Measurements from ENCODE around the gene PKIB. TPM values are rescaled to one million over a fixed set of nuclear protein-coding genes. Genes with fewer than 3 reads are reported as not detected.

The PKIB gene
- polyA plus RNA-seq, 1 donor (not counting 4 experiments of a cell fraction or from before 2014, with no cell fraction given), result 8.7 TPM

DNA sequence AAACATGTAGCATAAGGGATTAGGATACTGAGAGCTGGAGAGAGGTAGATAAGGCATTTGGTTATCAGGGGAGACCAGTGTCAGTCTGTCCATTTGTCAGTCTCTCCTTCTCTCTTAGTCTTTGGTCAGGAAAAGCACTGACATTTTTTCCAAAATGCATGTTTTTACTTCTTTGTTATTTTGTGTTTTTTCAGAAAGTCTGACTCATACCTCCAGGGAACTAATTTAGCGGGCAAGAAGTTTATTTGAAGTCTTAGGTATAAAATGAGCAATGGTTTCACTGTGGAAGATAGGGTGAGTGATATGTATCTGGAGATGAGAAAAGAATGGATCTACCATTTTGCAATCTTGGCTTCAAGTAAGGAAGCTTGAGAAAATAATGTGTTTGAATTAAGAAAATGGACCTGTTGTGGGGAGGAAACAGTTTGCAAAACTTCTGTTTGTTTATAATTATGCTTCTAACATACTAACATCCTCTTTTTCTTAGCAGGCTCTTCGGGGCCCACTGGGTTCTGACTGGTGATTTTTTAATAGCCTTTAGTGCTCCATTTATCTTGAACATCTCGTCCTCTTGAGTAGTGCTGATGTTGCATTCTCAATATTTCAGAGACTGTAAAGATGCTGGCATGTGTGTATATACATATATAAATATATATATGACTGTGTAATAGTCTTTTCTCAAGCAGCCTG is 102.4 kb downstream of the PKIB start:
- Histone ChIP-seq H3K27ac (ENCODE audit: control insufficient read depth, insufficient read depth, low read length) (no peak overlapping the region), H2AFZ (ENCODE audit: control insufficient read depth, low read length) (no peak overlapping the region), H4K20me1 (ENCODE audit: control insufficient read depth, extremely low read depth, insufficient read depth, low read length) (no peaks in the 10 kb centered on the region), H3K4me3 (ENCODE audit: control insufficient read depth in 2 of 3, extremely low read depth in 1 of 3, insufficient read depth in 2 of 3, low read depth in 1 of 3, low read length in 3 of 3) (no peak overlapping the region), H3K4me1 (ENCODE audit: control insufficient read depth, extremely low read depth, insufficient read depth, low read length) (peaks cover 2% of the 10 kb centered on the region), H3K27me3 (ENCODE audit: control insufficient read depth, extremely low read depth, insufficient read depth, low read length) (no peaks in the 10 kb centered on the region), H3K9me3 (ENCODE audit: control insufficient read depth, low read depth, low read length) (no peaks in the 10 kb centered on the region), H3K79me2 (ENCODE audit: control insufficient read depth, insufficient read depth, low read length) (no peaks in the 10 kb centered on the region), H3K9me1 (ENCODE audit: control insufficient read depth, extremely low read depth, insufficient read depth, low read length) (no peaks in the 10 kb centered on the region), H3K4me2 (ENCODE audit: control insufficient read depth, extremely low read depth, insufficient read depth, low read depth, low read length) (no peak overlapping the region), H3K9ac (ENCODE audit: control insufficient read depth, extremely low read depth, insufficient read depth, low read length) (no peak overlapping the region), H3K36me3 (ENCODE audit: control insufficient read depth in 2 of 2, extremely low read depth in 1 of 2, insufficient read depth in 2 of 2, low read length in 2 of 2) (no peaks in the 10 kb centered on the region)
- DNase-seq (ENCODE audit: low read depth, low spot score), result no peak
- dilution Hi-C loops (cut with MboI; ENCODE audit: extremely low pct_ligation_motif_present, low sequenced_read_pairs), result no loop called here
- TF ChIP-seq, protein P1, sequence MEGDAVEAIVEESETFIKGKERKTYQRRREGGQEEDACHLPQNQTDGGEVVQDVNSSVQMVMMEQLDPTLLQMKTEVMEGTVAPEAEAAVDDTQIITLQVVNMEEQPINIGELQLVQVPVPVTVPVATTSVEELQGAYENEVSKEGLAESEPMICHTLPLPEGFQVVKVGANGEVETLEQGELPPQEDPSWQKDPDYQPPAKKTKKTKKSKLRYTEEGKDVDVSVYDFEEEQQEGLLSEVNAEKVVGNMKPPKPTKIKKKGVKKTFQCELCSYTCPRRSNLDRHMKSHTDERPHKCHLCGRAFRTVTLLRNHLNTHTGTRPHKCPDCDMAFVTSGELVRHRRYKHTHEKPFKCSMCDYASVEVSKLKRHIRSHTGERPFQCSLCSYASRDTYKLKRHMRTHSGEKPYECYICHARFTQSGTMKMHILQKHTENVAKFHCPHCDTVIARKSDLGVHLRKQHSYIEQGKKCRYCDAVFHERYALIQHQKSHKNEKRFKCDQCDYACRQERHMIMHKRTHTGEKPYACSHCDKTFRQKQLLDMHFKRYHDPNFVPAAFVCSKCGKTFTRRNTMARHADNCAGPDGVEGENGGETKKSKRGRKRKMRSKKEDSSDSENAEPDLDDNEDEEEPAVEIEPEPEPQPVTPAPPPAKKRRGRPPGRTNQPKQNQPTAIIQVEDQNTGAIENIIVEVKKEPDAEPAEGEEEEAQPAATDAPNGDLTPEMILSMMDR (optimal IDR thresholded peaks at IDR 0.05 in 1 of 3, IDR thresholded peaks at IDR 0.05 in 1 of 3, conservative IDR thresholded peaks at IDR 0.05 in 1 of 3; ENCODE audit: extremely low read depth in 1 of 3, insufficient read depth in 2 of 3, low read length in 3 of 3), result no peak
- TF ChIP-seq EZH2 (IDR thresholded peaks at IDR 0.05; ENCODE audit: low read length), result no peak
- peak; percentile 56 for FAIRE-seq

DNA sequence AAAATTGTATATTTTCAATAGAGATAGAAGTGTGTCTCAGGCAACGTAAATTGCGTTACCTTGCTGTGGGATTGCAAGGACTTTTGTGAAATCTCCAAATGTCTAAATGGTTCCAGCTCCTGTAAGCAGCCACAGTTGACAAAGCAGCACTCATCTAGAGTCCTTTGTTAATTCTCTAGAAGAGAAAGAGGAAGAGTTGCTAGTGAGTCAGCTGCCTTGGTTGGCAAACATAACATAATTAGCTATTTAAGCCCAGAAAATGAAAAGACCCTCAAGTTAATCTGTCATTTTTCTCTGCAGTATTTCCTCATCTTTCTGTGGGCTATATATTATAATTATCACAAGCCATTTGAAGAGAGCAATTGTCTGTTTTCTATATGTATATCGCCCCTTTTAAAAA is 102.9 kb downstream of the PKIB start:
- Histone ChIP-seq H3K36me3 (ENCODE audit: control insufficient read depth in 2 of 2, extremely low read depth in 1 of 2, insufficient read depth in 2 of 2, low read length in 2 of 2) (no peaks in the 10 kb centered on the region), H3K9me3 (ENCODE audit: control insufficient read depth, low read depth, low read length) (no peaks in the 10 kb centered on the region), H3K27me3 (ENCODE audit: control insufficient read depth, extremely low read depth, insufficient read depth, low read length) (no peaks in the 10 kb centered on the region), H3K27ac (ENCODE audit: control insufficient read depth, insufficient read depth, low read length) (no peak overlapping the region), H3K4me1 (ENCODE audit: control insufficient read depth, extremely low read depth, insufficient read depth, low read length) (peaks cover 2% of the 10 kb centered on the region), H4K20me1 (ENCODE audit: control insufficient read depth, extremely low read depth, insufficient read depth, low read length) (no peaks in the 10 kb centered on the region), H3K4me2 (ENCODE audit: control insufficient read depth, extremely low read depth, insufficient read depth, low read depth, low read length) (no peak overlapping the region), H3K79me2 (ENCODE audit: control insufficient read depth, insufficient read depth, low read length) (no peaks in the 10 kb centered on the region), H2AFZ (ENCODE audit: control insufficient read depth, low read length) (no peak overlapping the region), H3K4me3 (ENCODE audit: control insufficient read depth in 2 of 3, extremely low read depth in 1 of 3, insufficient read depth in 2 of 3, low read depth in 1 of 3, low read length in 3 of 3) (no peak overlapping the region), H3K9ac (ENCODE audit: control insufficient read depth, extremely low read depth, insufficient read depth, low read length) (no peak overlapping the region), H3K9me1 (ENCODE audit: control insufficient read depth, extremely low read depth, insufficient read depth, low read length) (no peaks in the 10 kb centered on the region)
- TF ChIP-seq EZH2 (IDR thresholded peaks at IDR 0.05; ENCODE audit: low read length), result no peak
- TF ChIP-seq, protein P1 (optimal IDR thresholded peaks at IDR 0.05 in 1 of 3, IDR thresholded peaks at IDR 0.05 in 1 of 3, conservative IDR thresholded peaks at IDR 0.05 in 1 of 3; ENCODE audit: extremely low read depth in 1 of 3, insufficient read depth in 2 of 3, low read length in 3 of 3), result no peak
- FAIRE-seq (no peak), DNase-seq (ENCODE audit: low read depth, low spot score) (no peak)
- dilution Hi-C loops (cut with MboI; ENCODE audit: extremely low pct_ligation_motif_present, low sequenced_read_pairs), result no loop called here
